Tibial nerve (tissue), 4 donors: Measurements from ENCODE around the gene ENAM. TPM values are rescaled to one million over a fixed set of nuclear protein-coding genes. Genes with fewer than 3 reads are reported as not detected.
"Not testable (repeated sequence)": the region's sequence is repeated elsewhere in the genome, so short reads cannot be mapped to it uniquely, and the experiment has no call there.

Experiments
- DNase-seq, 2 donors: peaks; one replicate each; pipeline ENCODE4 v3.0.0-alpha.2; 2019; ENCODE audit warnings: low spot score in 2 of 2
- H3K27ac ChIP-seq, 4 donors: fragments of 200-600 bp; sonication (generic) in 3 of 4; one replicate each; pipeline ENCODE4 v1.5.1; 2017 to 2019; ENCODE audit warnings: mild to moderate bottlenecking in 1 of 4
- H3K27me3 ChIP-seq, 2 donors: fragments of 200-600 bp; sonication (generic) in 1 of 2; one replicate each; pipeline versions ENCODE4 v1.5.1 to v1.6.0; 2017 to 2019
- H3K36me3 ChIP-seq, 3 donors: fragments of 200-600 bp; sonication (generic); one replicate each; pipeline ENCODE4 v1.5.1; 2018 to 2019
- H3K4me1 ChIP-seq, 4 donors: fragments of 200-600 bp; sonication (generic) in 3 of 4; one replicate each; pipeline ENCODE4 v1.5.1; 2017 to 2019
- H3K4me3 ChIP-seq, 4 donors: fragments of 200-600 bp; sonication (generic) in 3 of 4; one replicate each; pipeline ENCODE4 v1.5.1; 2017 to 2019; ENCODE audit warnings: mild to moderate bottlenecking in 1 of 4, moderate library complexity in 1 of 4
- H3K9me3 ChIP-seq, 4 donors: fragments of 200-600 bp; sonication (generic) in 3 of 4; one replicate each; pipeline ENCODE4 v1.5.1; 2017 to 2019
- EP300 ChIP-seq, 2 donors: sonication (generic); formaldehyde crosslinking; IDR thresholded peaks; one replicate each; pipeline ENCODE4 v1.6.1; 2017; ENCODE audit warnings: antibody characterized with exemption in 2 of 2, mild to moderate bottlenecking in 1 of 2
- POLR2A ChIP-seq, 2 donors: fragments of 450-650 bp; IDR thresholded peaks; one replicate each; pipeline ENCODE4 v1.6.1; 2017; ENCODE audit warnings: antibody characterized with exemption in 2 of 2, mild to moderate bottlenecking in 2 of 2, moderate library complexity in 2 of 2
- WGBS, 2 donors: methylation state at CpG; one replicate each; pipeline ENCODE4 v1.1.5; 2018; 5-methylcytosine and 5-hydroxymethylcytosine counted together
- total RNA-seq, 4 donors: library from RNA; depleted of rRNA; stranded (reverse); fragments of >200 nt; gene quantifications; one replicate each; pipeline ENCODE4 v1.1.0, GENCODE V29; 2016
- TF ChIP-seq, protein P1 (sequence below), 5 experiments: fragments of 200-600 bp in 3 of 5; fragments of 450-650 bp in 2 of 5; sonication (generic) in 3 of 5; IDR thresholded peaks; one replicate each; pipeline ENCODE4 v1.5.1; 2016 to 2019; ENCODE audit warnings: antibody characterized with exemption in 5 of 5, mild to moderate bottlenecking in 3 of 5, moderate library complexity in 2 of 5

Gene ENAM
- total RNA-seq, 4 donors from 2014 or later, result not detected

DNA sequence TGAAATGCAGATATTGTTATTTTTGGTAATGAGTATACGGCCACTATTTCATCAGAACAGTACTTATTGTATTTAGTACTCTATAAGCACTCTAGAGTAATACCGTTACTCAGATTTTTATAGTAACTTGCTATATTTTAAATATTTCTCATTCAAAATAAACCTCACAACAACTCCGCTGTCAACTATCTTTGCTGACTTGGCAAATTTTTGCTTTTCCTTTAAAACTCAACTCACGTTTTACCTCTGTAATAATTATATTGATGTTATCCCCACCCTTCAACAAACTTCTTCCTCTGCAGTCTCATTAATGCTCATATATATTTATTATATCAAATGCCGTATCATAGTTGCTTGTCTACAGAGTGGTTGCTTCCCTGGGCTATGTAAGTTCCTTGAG is 28.8 kb downstream of the ENAM start:
- Histone ChIP-seq H3K27me3 (no peaks in the 10 kb centered on the region), H3K4me1 (peaks cover 0 to under 1% (median 0%) of the 10 kb centered on the region in 4 donors), H3K27ac (no peak overlapping the region), H3K36me3 (no peaks in the 10 kb centered on the region), H3K4me3 (no peak overlapping the region), H3K9me3 (no peaks in the 10 kb centered on the region)
- DNase-seq, result no peak
- 74 to 75% methylated on average over 5 of the region's 5 CpGs for WGBS, 2 donors
- TF ChIP-seq EP300 (IDR thresholded peaks at IDR 0.05) (no peak), POLR2A (IDR thresholded peaks at IDR 0.05) (no peak)
- TF ChIP-seq, protein P1, sequence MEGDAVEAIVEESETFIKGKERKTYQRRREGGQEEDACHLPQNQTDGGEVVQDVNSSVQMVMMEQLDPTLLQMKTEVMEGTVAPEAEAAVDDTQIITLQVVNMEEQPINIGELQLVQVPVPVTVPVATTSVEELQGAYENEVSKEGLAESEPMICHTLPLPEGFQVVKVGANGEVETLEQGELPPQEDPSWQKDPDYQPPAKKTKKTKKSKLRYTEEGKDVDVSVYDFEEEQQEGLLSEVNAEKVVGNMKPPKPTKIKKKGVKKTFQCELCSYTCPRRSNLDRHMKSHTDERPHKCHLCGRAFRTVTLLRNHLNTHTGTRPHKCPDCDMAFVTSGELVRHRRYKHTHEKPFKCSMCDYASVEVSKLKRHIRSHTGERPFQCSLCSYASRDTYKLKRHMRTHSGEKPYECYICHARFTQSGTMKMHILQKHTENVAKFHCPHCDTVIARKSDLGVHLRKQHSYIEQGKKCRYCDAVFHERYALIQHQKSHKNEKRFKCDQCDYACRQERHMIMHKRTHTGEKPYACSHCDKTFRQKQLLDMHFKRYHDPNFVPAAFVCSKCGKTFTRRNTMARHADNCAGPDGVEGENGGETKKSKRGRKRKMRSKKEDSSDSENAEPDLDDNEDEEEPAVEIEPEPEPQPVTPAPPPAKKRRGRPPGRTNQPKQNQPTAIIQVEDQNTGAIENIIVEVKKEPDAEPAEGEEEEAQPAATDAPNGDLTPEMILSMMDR (IDR thresholded peaks at IDR 0.05), result no peak

DNA sequence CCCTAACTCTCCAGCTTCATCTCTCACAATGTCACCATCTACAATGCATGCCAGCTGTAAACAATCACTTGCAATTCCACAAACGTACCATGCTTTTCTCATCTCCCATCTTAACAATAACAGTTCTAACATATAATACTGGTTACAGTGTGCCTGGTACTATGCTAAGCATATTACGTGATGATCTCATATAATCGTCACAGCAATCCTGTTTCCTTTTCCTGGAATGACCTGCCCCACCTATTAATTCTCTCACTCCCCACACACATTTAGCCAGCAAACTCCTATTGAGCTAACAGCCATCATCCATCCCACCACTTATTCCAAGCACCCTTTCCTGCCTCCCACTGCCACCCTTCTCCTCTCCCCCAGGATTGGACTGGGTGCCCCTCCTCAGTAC is 29.9 kb downstream of the ENAM start:
- no peaks in the 10 kb centered on the region for H3K27me3 ChIP-seq
- WGBS, 2 donors, result 58 to 67% methylated on average over 3 of the region's 3 CpGs
- no peaks in the 10 kb centered on the region for H3K9me3 ChIP-seq
- TF ChIP-seq, protein P1 (IDR thresholded peaks at IDR 0.05), result no peak
- no peak for TF ChIP-seq POLR2A (IDR thresholded peaks at IDR 0.05)
- no peak for TF ChIP-seq EP300 (IDR thresholded peaks at IDR 0.05)
- H3K4me1 ChIP-seq, result no peaks in the 10 kb centered on the region
- no peak overlapping the region for H3K4me3 ChIP-seq
- no peak overlapping the region for H3K27ac ChIP-seq
- H3K36me3 ChIP-seq, result no peaks in the 10 kb centered on the region
- no peak for DNase-seq

DNA sequence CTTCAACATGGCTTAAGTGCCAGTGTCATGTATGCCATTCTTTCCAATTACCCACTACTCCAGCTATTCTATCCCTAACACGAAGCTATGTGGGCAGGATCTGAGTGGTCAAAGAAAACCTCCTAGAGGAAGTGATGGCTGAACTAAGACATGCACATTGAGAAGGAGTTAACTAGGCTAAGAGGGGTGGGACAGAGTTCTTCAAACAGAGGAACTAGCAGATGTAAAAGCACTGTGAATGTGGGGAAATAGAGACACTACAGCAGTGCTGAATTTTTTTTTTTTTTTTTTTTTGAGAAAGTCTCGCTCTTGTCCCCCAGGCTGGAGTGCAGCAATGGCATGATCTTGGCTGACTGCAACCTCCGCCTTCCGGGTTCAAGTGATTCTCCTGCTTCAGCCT is 31.6 kb downstream of the ENAM start:
- Histone ChIP-seq H3K36me3 (no peaks in the 10 kb centered on the region), H3K9me3 (no peaks in the 10 kb centered on the region), H3K4me3 (no peak overlapping the region), H3K27me3 (no peaks in the 10 kb centered on the region), H3K4me1 (no peaks in the 10 kb centered on the region), H3K27ac (no peak overlapping the region)
- WGBS, 2 donors, result 85 to 89% methylated on average over 4 of the region's 4 CpGs
- TF ChIP-seq POLR2A (IDR thresholded peaks at IDR 0.05) (no peak), EP300 (IDR thresholded peaks at IDR 0.05) (no peak)
- TF ChIP-seq, protein P1 (IDR thresholded peaks at IDR 0.05), result no peak
- no peak for DNase-seq

DNA sequence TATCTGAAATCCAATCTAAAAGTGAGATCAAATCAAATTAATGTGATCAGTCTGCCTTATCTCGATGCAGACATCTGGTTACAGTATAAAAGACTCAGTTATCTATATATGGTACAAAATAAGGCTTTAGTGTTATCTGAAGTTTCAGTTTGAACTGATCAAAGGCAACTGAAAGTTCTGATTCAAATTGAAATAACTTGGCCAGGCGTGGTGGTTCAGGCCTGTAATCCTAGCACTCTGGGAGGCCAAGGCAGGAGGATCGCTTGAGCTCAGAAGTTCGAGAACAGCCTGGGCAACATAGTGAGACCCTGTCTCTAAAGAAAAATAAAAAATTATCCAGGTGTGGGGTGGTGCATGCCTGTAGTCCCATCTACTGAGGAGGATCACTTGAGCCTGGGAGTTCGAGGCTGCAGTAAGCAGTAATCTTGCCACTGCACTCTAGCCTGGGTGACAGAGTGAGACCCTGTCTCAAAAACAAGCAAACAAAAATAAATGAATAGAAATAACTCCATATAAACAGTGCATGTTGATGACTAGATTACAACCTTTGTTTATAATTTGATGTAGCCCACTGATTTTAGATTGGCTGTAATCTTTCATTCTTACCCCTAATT is 32.9 kb downstream of the ENAM start:
- H3K4me1 ChIP-seq, H3K9me3 ChIP-seq, H3K4me3 ChIP-seq, H3K27me3 ChIP-seq, DNase-seq, H3K27ac ChIP-seq, H3K36me3 ChIP-seq: not testable (repeated sequence)
- WGBS, 2 donors, result 86 to 89% methylated on average over 5 of the region's 5 CpGs

DNA sequence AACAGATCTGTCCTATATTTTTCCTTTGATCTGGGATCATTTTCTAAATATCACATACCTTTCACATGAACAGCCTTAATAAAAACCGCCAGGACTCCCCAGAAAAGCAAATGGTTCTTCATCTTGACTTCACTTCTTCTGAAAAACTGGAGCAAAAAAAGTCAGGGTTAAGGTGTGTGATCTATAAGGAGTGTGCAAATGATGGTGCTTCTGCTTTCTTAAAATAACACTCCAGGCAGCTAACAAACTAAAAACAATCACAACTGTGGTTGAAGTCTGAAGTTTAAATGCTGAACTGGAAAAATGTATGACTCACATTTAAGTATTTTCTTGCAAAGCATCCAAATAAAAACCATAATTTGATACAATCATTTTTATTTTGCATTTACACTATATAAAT is 37.8 kb downstream of the ENAM start, which contains the start of gene JCHAIN:
Gene JCHAIN, minus strand, starts transcription at position 140 of the 400 bp plus-strand sequence. Its CDS starts 18 bp downstream, at position 122.
- TF ChIP-seq EP300 (IDR thresholded peaks at IDR 0.05), result no peak
- TF ChIP-seq POLR2A (IDR thresholded peaks at IDR 0.05), result no peak
- no peaks in the 10 kb centered on the region for H3K27me3 ChIP-seq
- no peak for DNase-seq
- 71 to 82% methylated on average over 1 of the region's 1 CpG for WGBS, 2 donors
- H3K9me3 ChIP-seq, result no peaks in the 10 kb centered on the region
- H3K27ac ChIP-seq, result no peak within 1 kb of the TSS
- H3K36me3 ChIP-seq, result no peaks in the 10 kb centered on the region
- H3K4me1 ChIP-seq, result no peaks in the 10 kb centered on the region
- H3K4me3 ChIP-seq, result peak within 1 kb of the TSS in 1 of 4 donors; percentile 10

DNA sequence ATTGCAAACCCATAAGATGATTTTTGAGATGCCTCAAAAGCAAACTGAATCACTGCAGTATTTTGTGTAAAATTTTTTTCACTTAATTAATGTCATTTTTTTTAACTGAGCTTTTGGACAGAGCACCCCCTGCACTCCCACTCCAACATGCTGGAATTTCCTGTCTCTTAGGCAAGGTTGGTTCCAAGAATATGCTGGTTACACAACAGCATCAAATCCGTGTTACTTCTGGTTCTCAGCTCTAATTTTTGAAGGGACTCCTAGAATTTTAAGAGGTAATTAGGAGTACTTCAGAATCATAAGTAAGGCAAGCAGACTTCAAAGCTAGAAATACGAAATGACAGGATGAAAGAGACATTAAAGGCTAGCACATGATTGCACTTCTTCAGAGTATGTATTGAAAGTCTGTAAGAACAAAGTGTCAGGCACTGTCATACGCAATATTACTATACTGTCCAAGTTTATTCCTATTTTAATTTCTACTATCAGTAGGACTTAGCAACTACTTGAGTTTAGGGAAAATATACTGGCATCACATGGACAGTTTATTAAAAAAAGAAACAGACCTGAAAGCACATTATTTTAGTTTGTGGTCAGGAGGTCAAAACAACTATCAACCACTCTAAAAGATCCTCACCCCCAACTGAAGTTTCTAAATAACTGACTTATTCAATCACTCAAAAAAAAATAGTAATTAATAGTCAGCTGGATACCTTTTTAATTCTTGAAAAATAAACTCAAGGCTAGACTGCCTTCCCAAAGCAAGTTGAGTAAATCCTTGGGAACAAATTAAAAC is 39.4 kb downstream of the ENAM start:
- TF ChIP-seq EP300 (IDR thresholded peaks at IDR 0.05), result no peak
- TF ChIP-seq, protein P1 (IDR thresholded peaks at IDR 0.05), result no peak
- no peak for TF ChIP-seq POLR2A (IDR thresholded peaks at IDR 0.05)
- Histone ChIP-seq H3K27ac (no peak overlapping the region), H3K4me3 (no peak overlapping the region), H3K9me3 (no peaks in the 10 kb centered on the region), H3K36me3 (no peaks in the 10 kb centered on the region), H3K27me3 (no peaks in the 10 kb centered on the region), H3K4me1 (no peaks in the 10 kb centered on the region)
- 56 to 66% methylated on average over 3 of the region's 3 CpGs for WGBS, 2 donors
- DNase-seq, result no peak
